ENCODE results near the gene LRRC25.

Gene LRRC25

DNA sequence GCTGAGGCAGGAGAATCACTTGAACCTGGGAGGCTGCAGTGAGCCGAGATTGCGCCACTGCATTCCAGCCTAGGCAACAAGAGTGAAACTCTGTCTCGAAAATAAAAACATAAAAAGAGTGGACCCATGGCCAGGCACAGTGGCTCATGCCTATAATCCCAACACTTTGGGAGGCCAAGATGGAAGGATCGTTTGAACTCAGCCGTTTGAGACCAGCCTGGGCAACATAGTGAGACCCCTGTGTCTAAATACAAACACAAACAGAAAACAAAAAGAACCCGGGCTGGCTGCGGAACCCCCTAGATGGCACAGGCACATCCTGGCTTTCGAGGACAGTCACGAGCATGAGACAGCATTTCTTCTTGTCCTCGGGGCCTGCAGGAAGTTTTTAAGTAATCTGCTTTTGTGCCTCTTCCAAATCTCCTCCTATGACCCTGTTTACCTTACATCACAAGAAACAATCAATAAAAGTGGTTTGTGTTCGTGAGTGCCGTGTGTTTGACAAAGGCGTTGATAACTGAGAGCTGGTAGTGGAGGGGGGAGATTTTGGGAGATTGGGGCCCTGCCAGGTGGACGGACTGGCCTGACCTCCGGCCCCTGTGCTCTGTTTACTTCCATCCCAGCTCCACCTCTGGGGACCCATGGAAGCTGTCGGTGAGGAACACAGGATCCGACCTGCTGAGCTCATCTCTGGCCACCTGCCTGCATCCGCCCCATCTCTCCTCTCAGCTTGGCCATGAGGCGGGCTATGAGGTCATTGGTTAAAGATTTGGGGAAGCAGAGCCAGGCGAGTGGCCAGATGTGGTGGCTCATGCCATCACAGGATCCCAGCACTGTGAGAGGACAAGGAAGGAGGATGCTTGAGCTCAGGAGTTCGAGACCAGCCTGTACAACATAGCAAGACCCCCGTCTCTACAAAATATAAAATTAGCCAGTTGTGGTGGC is 17.3 kb downstream of the LRRC25 start:
- intact Hi-C loops (cut with DNase I; ENCODE audit: low total_unique reads): no loop called here
- peaks cover 0 to 24% (median 0%) of the 10 kb centered on the region in 4 donors for H3K4me1 ChIP-seq
- no peaks in the 10 kb centered on the region for H3K9me3 ChIP-seq
- peaks cover 0 to 28% of the 10 kb centered on the region in 2 donors for H3K27me3 ChIP-seq
- DNase-seq: peak; percentile 94 to 96
- H3K27ac ChIP-seq: peak overlapping the region; percentile 25 to 36
- H3K36me3 ChIP-seq: no peaks in the 10 kb centered on the region
- TF ChIP-seq, protein P1, sequence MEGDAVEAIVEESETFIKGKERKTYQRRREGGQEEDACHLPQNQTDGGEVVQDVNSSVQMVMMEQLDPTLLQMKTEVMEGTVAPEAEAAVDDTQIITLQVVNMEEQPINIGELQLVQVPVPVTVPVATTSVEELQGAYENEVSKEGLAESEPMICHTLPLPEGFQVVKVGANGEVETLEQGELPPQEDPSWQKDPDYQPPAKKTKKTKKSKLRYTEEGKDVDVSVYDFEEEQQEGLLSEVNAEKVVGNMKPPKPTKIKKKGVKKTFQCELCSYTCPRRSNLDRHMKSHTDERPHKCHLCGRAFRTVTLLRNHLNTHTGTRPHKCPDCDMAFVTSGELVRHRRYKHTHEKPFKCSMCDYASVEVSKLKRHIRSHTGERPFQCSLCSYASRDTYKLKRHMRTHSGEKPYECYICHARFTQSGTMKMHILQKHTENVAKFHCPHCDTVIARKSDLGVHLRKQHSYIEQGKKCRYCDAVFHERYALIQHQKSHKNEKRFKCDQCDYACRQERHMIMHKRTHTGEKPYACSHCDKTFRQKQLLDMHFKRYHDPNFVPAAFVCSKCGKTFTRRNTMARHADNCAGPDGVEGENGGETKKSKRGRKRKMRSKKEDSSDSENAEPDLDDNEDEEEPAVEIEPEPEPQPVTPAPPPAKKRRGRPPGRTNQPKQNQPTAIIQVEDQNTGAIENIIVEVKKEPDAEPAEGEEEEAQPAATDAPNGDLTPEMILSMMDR (IDR thresholded peaks at IDR 0.05): no peak
- H3K4me3 ChIP-seq: no peak overlapping the region

DNA sequence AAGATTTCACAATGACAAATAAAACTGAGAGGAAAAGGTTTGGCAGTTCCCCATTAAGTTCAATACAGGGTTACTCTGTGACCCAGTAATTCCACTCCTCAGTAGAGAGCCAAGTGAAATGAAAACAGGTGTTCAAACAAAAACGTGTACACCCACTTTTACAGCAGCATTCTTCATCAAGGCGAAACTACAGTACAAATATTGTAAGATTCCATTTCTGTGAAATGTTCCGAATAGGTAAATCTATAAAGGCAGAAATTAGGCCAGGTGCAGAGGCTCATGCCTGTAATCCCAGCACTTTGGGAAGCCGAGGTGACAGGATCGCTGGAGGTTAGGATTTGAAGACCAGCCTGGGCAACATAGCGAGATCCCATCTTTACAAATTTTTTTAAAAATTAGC is 20.4 kb downstream of the LRRC25 start:
- H3K27ac ChIP-seq: no peak overlapping the region
- H3K4me3 ChIP-seq: no peak overlapping the region
- no peak for DNase-seq
- TF ChIP-seq, protein P1 (IDR thresholded peaks at IDR 0.05): no peak
- no peaks in the 10 kb centered on the region for H3K36me3 ChIP-seq
- intact Hi-C loops (cut with DNase I; ENCODE audit: low total_unique reads): no loop called here
- peaks cover 0 to 4% of the 10 kb centered on the region in 2 donors for H3K27me3 ChIP-seq
- H3K4me1 ChIP-seq: peaks cover 3 to 41% (median 13%) of the 10 kb centered on the region in 4 donors
- no peaks in the 10 kb centered on the region for H3K9me3 ChIP-seq

GRCh38 chr19:18373892-18374629 is 23.4 kb downstream of the LRRC25 start:
- DNase-seq: peak; percentile 95 to 96
- intact Hi-C loops (cut with DNase I; ENCODE audit: low total_unique reads): no loop called here
- TF ChIP-seq, protein P1 (IDR thresholded peaks at IDR 0.05): no peak
- H3K4me1 ChIP-seq: peaks cover 3 to 26% (median 13%) of the 10 kb centered on the region in 4 donors
- H3K4me3 ChIP-seq: no peak overlapping the region
- peak overlapping the region; percentile 69 to 71 for H3K27ac ChIP-seq
- no peaks in the 10 kb centered on the region for H3K9me3 ChIP-seq
- no peaks in the 10 kb centered on the region for H3K27me3 ChIP-seq
- no peaks in the 10 kb centered on the region for H3K36me3 ChIP-seq

GRCh38 chr19:18373407-18373891 is 24.0 kb downstream of the LRRC25 start:
- Histone ChIP-seq H3K4me1 (peaks cover 3 to 23% (median 13%) of the 10 kb centered on the region in 4 donors), H3K27me3 (no peaks in the 10 kb centered on the region), H3K9me3 (no peaks in the 10 kb centered on the region), H3K36me3 (no peaks in the 10 kb centered on the region), H3K27ac (peak overlapping the region; percentile 69 to 71), H3K4me3 (no peak overlapping the region)
- intact Hi-C loops (cut with DNase I; ENCODE audit: low total_unique reads): no loop called here
- DNase-seq: no peak
- TF ChIP-seq, protein P1 (IDR thresholded peaks at IDR 0.05): no peak

- intact Hi-C loops (cut with DNase I; ENCODE audit: low total_unique reads): no loop called here
Measured at GRCh38 chr19:18368504-18369222, 28.8 kb downstream of the LRRC25 start.

More at GRCh38 chr19:18368504-18369222, 28.8 kb downstream of the LRRC25 start:
- no peak for DNase-seq
- TF ChIP-seq, protein P1 (IDR thresholded peaks at IDR 0.05): no peak
- Histone ChIP-seq H3K4me3 (no peak overlapping the region), H3K27me3 (no peaks in the 10 kb centered on the region), H3K9me3 (no peaks in the 10 kb centered on the region), H3K4me1 (peaks cover 0 to 20% (median 10%) of the 10 kb centered on the region in 4 donors), H3K27ac (no peak overlapping the region), H3K36me3 (peaks cover 0 to under 1% (median under 1%) of the 10 kb centered on the region in 3 donors)
